Suprapubic skin (tissue), 4 donors: ENCODE data around the gene DGLUCY.
"Not testable (repeated sequence)": the region's sequence is repeated elsewhere in the genome, so short reads cannot be mapped to it uniquely, and the experiment has no call there.

Experiments
- EP300 ChIP-seq: sonication (generic); formaldehyde crosslinking; IDR thresholded peaks from one replicate; pipeline ENCODE4 v1.6.1; 2017; ENCODE audit warnings: antibody characterized with exemption
- POLR2A ChIP-seq, 2 donors: fragments of 450-650 bp; IDR thresholded peaks; one replicate each; pipeline ENCODE4 v1.6.1; 2017; ENCODE audit warnings: antibody characterized with exemption in 2 of 2, mild to moderate bottlenecking in 2 of 2, moderate library complexity in 2 of 2
- POLR2AphosphoS5 ChIP-seq, 3 donors: sonication (generic); formaldehyde crosslinking; IDR thresholded peaks; one replicate each; pipeline ENCODE4 v1.6.1; 2017; ENCODE audit warnings: antibody characterized with exemption in 3 of 3
- TF ChIP-seq, protein P1 (sequence below), 2 donors: fragments of 200-600 bp in 1 of 2; fragments of 450-650 bp in 1 of 2; sonication (generic) in 1 of 2; IDR thresholded peaks; one replicate each; pipeline ENCODE4 v1.5.1; 2016 to 2019; ENCODE audit warnings: antibody characterized with exemption in 2 of 2, mild to moderate bottlenecking in 1 of 2, moderate library complexity in 1 of 2

DNA sequence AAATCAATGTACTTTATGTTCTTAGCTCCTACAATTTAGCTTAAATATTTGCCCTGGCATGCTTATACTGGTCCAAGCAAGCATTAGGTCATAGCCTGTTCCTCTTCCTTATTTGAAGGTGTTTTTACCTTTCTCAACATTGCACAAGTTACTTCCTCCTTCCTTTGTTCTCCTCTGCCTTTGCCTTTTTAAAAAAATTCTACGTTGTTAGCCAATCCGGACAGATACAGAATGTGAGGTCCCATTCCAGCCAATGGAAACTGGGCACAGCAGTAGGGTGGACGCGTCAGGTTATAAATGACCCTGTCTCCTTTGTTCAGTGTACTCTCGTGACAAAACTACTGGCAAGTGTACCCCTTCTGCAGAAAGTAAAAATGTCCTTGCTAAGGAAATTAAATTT, 26.4 kb upstream of the DGLUCY start:
- TF ChIP-seq, protein P1, sequence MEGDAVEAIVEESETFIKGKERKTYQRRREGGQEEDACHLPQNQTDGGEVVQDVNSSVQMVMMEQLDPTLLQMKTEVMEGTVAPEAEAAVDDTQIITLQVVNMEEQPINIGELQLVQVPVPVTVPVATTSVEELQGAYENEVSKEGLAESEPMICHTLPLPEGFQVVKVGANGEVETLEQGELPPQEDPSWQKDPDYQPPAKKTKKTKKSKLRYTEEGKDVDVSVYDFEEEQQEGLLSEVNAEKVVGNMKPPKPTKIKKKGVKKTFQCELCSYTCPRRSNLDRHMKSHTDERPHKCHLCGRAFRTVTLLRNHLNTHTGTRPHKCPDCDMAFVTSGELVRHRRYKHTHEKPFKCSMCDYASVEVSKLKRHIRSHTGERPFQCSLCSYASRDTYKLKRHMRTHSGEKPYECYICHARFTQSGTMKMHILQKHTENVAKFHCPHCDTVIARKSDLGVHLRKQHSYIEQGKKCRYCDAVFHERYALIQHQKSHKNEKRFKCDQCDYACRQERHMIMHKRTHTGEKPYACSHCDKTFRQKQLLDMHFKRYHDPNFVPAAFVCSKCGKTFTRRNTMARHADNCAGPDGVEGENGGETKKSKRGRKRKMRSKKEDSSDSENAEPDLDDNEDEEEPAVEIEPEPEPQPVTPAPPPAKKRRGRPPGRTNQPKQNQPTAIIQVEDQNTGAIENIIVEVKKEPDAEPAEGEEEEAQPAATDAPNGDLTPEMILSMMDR (IDR thresholded peaks at IDR 0.05): not testable (repeated sequence)
- TF ChIP-seq POLR2A (IDR thresholded peaks at IDR 0.05); POLR2AphosphoS5 (IDR thresholded peaks at IDR 0.05); EP300: not testable (repeated sequence)
